K562 (cell line): Measurements from ENCODE around the gene RNASE4. TPM values are rescaled to one million over a fixed set of nuclear protein-coding genes. Genes with fewer than 3 reads are reported as not detected.
A peak's percentile ranks its signal among the peaks of the same experiment; 100 is the strongest.

ENCODE experiments used
- ATAC-seq: fragments of 200-7000 bp; cut with Tn5 transposase; 3 replicates; pipeline ENCODE4 v1.9.1; 2020; ENCODE audit warnings: moderate library complexity
- BruUV-seq: library from RNA; stranded (reverse); fragments of 400-500 nt; replicated peaks from 2 replicates; lab custom pipeline; 2021; lab: Mats Ljungman, UMichigan
- CTCF ChIA-PET: fragments of 300-600 bp; formaldehyde crosslinking; extraction: SDS; loops from one replicate; lab custom pipeline; 2021; ENCODE audit warnings: low intra/inter-chr PET ratio; lab: Yijun Ruan, JAX
- POLR2A ChIA-PET: fragments of 300-600, 350-650 bp; sonication (Branson Sonifier 250); formaldehyde crosslinking; extraction: SDS; loops from one replicate; lab custom pipeline; 2021; ENCODE audit warnings: antibody characterized with exemption, inconsistent platforms; lab: Yijun Ruan, JAX
- DNase-seq, 4 experiments: peaks; one replicate each; pipeline versions ENCODE4 v3.0.0 to v3.0.0-alpha.2; 2011 to 2018; ENCODE audit warnings: low spot score in 3 of 4, mixed read lengths in 3 of 4; ENCODE audit errors: extremely low read depth in 1 of 4
- FAIRE-seq: peaks from 2 replicates; lab custom pipeline; 2011; peaks lifted over from hg19 to GRCh38; lab: Jason Lieb, UNC
- H2AFZ ChIP-seq: 2 replicates; pipeline ENCODE4 v1.6.0; 2011; ENCODE audit warnings: low read depth, low read length, control low read depth, inconsistent platforms
- H3K27ac ChIP-seq: fragments of 200-600 bp; 3 replicates; pipeline ENCODE4 v1.8.0; 2011; ENCODE audit warnings: low read depth, mild to moderate bottlenecking, control low read depth, inconsistent platforms, low read length, moderate library complexity, mixed read lengths; ENCODE audit errors: extremely low read depth
- H3K27me3 ChIP-seq, 2 experiments: fragments of 300-600 bp in 1 of 2; 2 replicates in 1 of 2; 3 replicates in 1 of 2; pipeline versions ENCODE4 v1.6.0 to v1.8.0; 2011; ENCODE audit warnings: inconsistent platforms in 2 of 2, low read length in 2 of 2, mild to moderate bottlenecking in 1 of 2, mixed read lengths in 1 of 2, moderate library complexity in 1 of 2; ENCODE audit not compliant: control insufficient read depth in 2 of 2, insufficient read depth in 2 of 2
- H3K36me3 ChIP-seq: fragments of 300-600 bp; 3 replicates; pipeline ENCODE4 v1.8.0; 2011; ENCODE audit warnings: mild to moderate bottlenecking, low read length, inconsistent platforms; ENCODE audit not compliant: control insufficient read depth, insufficient read depth
- H3K4me1 ChIP-seq, 2 experiments: fragments of 200-600 bp in 1 of 2; replicated peaks in 1 of 2; 2 replicates in 1 of 2; 3 replicates in 1 of 2; pipeline versions ENCODE4 v1.5.1 to v1.8.0; 2011; ENCODE audit warnings: inconsistent platforms in 2 of 2, low read length in 2 of 2, mild to moderate bottlenecking in 1 of 2, mixed read lengths in 1 of 2, moderate library complexity in 1 of 2; ENCODE audit not compliant: control insufficient read depth in 2 of 2, insufficient read depth in 2 of 2
- H3K4me2 ChIP-seq: 2 replicates; pipeline ENCODE4 v1.6.1; 2011; ENCODE audit warnings: low read length, control low read depth, inconsistent platforms, mixed read lengths; ENCODE audit not compliant: insufficient read depth
- H3K4me3 ChIP-seq: fragments of 200-600 bp; sonication (generic), shearing (Covaris generic); 2 replicates; pipeline ENCODE4 v1.5.1; 2016; ENCODE audit warnings: control low read depth, inconsistent platforms
- H3K79me2 ChIP-seq: fragments of 200-600 bp; 3 replicates; pipeline ENCODE4 v1.8.0; 2011; ENCODE audit warnings: low read length, inconsistent platforms; ENCODE audit not compliant: control insufficient read depth, insufficient read depth
- H3K9ac ChIP-seq, 2 experiments: 2 replicates each; pipeline versions ENCODE4 v1.6.0 to v1.6.1; 2011; ENCODE audit warnings: low read depth in 2 of 2, low read length in 2 of 2, control low read depth in 1 of 2, inconsistent platforms in 1 of 2, mild to moderate bottlenecking in 1 of 2, mixed read lengths in 1 of 2; ENCODE audit not compliant: insufficient read depth in 1 of 2
- H3K9me1 ChIP-seq: one replicate; pipeline ENCODE4 v1.6.0; 2011; ENCODE audit warnings: inconsistent platforms, mild to moderate bottlenecking, low read length, moderate library complexity; ENCODE audit not compliant: control insufficient read depth, insufficient read depth
- H3K9me3 ChIP-seq: replicated peaks from 2 replicates; pipeline ENCODE4 v1.5.1; 2011; ENCODE audit warnings: low read depth, low read length, inconsistent platforms; ENCODE audit not compliant: control insufficient read depth, insufficient read depth
- H4K20me1 ChIP-seq: replicated peaks from 2 replicates; pipeline ENCODE4 v1.6.1; 2011; ENCODE audit warnings: low read length, inconsistent platforms, mixed read lengths; ENCODE audit not compliant: control insufficient read depth, insufficient read depth
- FOXK2 ChIP-seq, 2 experiments: fragments of 450-650 bp; IDR thresholded peaks in 1 of 2; conservative IDR thresholded peaks in 1 of 2; 2 replicates each; pipeline ENCODE4 v1.6.1; 2016; ENCODE audit warnings: low read depth in 2 of 2, mild to moderate bottlenecking in 1 of 2
- GABPB1 ChIP-seq: sonication (generic); formaldehyde crosslinking; IDR thresholded peaks from 2 replicates; pipeline ENCODE4 v1.8.0; 2022; ENCODE audit warnings: mild to moderate bottlenecking, missing genetic modification reagents
- HMGN3 ChIP-seq: IDR thresholded peaks from 2 replicates; pipeline ENCODE4 v1.6.1; 2011; ENCODE audit warnings: borderline replicate concordance, low read depth, mild to moderate bottlenecking, mixed read lengths, low read length; ENCODE audit not compliant: insufficient read length; ENCODE audit errors: extremely low read depth
- IRF2 ChIP-seq: sonication (generic); formaldehyde crosslinking; IDR thresholded peaks from 2 replicates; pipeline ENCODE4 v1.8.1; 2022; ENCODE audit warnings: mild to moderate bottlenecking, missing genetic modification reagents
- MCM2 ChIP-seq: fragments of 450-650 bp; IDR thresholded peaks from 2 replicates; pipeline ENCODE4 v1.6.1; 2017; ENCODE audit warnings: low read depth, mild to moderate bottlenecking
- NR2C2 ChIP-seq, 2 experiments: fragments of 200-800 bp in 1 of 2; sonication (Bioruptor generic) in 1 of 2; sonication (generic) in 1 of 2; formaldehyde crosslinking in 1 of 2; IDR thresholded peaks; 2 replicates each; pipeline versions ENCODE4 v1.6.1 to v1.8.0; 2016 to 2022; ENCODE audit warnings: mild to moderate bottlenecking in 1 of 2, missing compliant biosample characterization in 1 of 2, missing genetic modification characterization in 1 of 2, missing genetic modification reagents in 1 of 2
- NR2F6 ChIP-seq: fragments of 450-650 bp; formaldehyde crosslinking; IDR thresholded peaks from 2 replicates; pipeline ENCODE4 v1.4.0; 2020; ENCODE audit warnings: mild to moderate bottlenecking
- TBL1XR1 ChIP-seq, 2 experiments: IDR thresholded peaks; 2 replicates each; pipeline ENCODE4 v1.6.1; 2012; ENCODE audit warnings: improper control_type of control experiment in 2 of 2, low read length in 2 of 2, mild to moderate bottlenecking in 1 of 2
- ZKSCAN1 ChIP-seq: fragments of 150-350 bp; IDR thresholded peaks from 2 replicates; pipeline ENCODE4 v1.6.1; 2016; ENCODE audit warnings: low read depth, low read length
- ZNF12 ChIP-seq: sonication (generic); formaldehyde crosslinking; IDR thresholded peaks from 2 replicates; pipeline ENCODE4 v1.4.0; 2020; ENCODE audit warnings: mild to moderate bottlenecking, missing genetic modification reagents
- ZNF408 ChIP-seq: fragments of 250-450 bp; sonication (Bioruptor Pico); IDR thresholded peaks from 2 replicates; pipeline ENCODE4 v1.4.0; 2020; ENCODE audit warnings: low read depth, mild to moderate bottlenecking, moderate library complexity
- WGBS: fragments of 100-300 bp; shearing (Covaris generic); methylation state at CpG from one replicate; pipeline ENCODE4 v1.1.6; 2016; ENCODE audit warnings: low coverage, mixed read lengths; ENCODE audit not compliant: insufficient coverage; ENCODE audit errors: missing lambda C conversion rate; 5-methylcytosine and 5-hydroxymethylcytosine counted together
- in situ Hi-C: fragments of 300-500 bp; cut with MboI; formaldehyde crosslinking; loops from 4 replicates; pipeline ENCODE4 v1.15.0; 2018; ENCODE audit warnings: inconsistent platforms, mixed read lengths
- intact Hi-C: fragments of 100-400 bp; cut with micrococcal nuclease; formaldehyde crosslinking; loops from 2 replicates; pipeline ENCODE4 v1.14.2; 2022
- polyA plus RNA-seq, 8 experiments: library from polyadenylated mRNA; depleted of rRNA in 4 of 8; stranded (reverse) in 5 of 8; unstranded in 3 of 8; fragments of >200 nt; fragmentation: Nextera tagmentation in 2 of 8; fragmentation: Illumina TruSeq in 1 of 8; extraction: Ambion mirVana in 2 of 8; extraction: Trizol in 1 of 8; gene quantifications; 2 replicates each; pipeline versions ENCODE4 v1.2.1 to v1.2.3, GENCODE V29; 2011 to 2014; ENCODE audit warnings: inconsistent platforms in 1 of 8, missing spikeins in 1 of 8
- total RNA-seq, 7 experiments: library from RNA; depleted of rRNA in 6 of 7; stranded (reverse); fragments of >200 nt in 6 of 7; fragmentation: Illumina TruSeq in 2 of 7; extraction: Trizol in 2 of 7; gene quantifications; 2 replicates each; pipeline versions ENCODE4 v1.2.1 to v1.2.3, GENCODE V29; 2011 to 2021; ENCODE audit warnings: low replicate concordance in 1 of 7
- TF ChIP-seq, protein P1 (sequence below), 2 experiments: fragments of 450-650 bp; conservative IDR thresholded peaks; 2 replicates each; pipeline ENCODE4 v1.6.1; 2017; ENCODE audit warnings: mild to moderate bottlenecking in 2 of 2, moderate library complexity in 2 of 2
- TF ChIP-seq, protein P2 (sequence below), 2 experiments: IDR thresholded peaks; 2 replicates each; pipeline ENCODE4 v1.6.1; 2011; ENCODE audit warnings: borderline replicate concordance in 1 of 2, control low read depth in 1 of 2, low read depth in 1 of 2, low read length in 1 of 2, mild to moderate bottlenecking in 1 of 2, mixed read lengths in 1 of 2, moderate library complexity in 1 of 2; ENCODE audit not compliant: insufficient read depth in 1 of 2, insufficient read length in 1 of 2, poor library complexity in 1 of 2, severe bottlenecking in 1 of 2; ENCODE audit errors: extremely low read depth in 1 of 2

Gene RNASE4
- total and polyA plus RNA-seq, 9 of the 15 experiments (the other 6 are each of a cell fraction or from before 2014, with no cell fraction given), result 0.09 to 0.22 (median 0.13) TPM; not detected in 2

DNA sequence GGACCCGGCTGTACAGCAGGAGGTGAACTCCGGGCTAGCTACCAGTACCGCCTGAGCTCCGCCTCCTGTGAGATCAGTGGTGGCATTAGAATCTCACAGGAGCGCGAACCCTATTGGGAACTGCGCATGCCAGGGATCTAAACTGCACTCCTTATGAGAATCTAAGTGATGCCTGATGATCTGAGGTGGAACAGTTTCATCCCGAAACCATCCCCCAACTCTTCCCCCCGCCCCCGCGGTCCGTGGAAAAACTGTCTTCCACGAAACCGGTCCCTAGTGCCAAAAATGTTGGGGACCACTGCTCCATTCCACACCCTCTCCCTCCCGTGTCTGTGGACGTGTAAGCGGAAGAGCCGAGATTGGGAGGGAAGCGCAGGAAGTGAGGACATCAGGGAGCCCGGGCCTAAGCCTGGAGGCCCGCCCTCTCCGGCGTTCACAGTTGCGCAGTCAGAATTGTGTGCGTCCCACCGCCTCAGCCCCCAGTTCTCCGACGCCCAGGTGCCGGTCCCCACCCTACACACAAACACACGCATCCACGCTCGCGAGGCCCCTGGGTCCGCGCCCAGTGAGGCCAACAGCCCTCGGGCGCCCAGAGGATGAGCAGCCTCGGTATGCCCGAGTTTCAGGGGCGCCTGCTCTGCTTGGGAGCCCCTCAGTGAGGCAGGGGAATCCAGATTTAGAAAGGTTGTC, 1.8 kb upstream of the RNASE4 start (continued):
- TF ChIP-seq, protein P1, sequence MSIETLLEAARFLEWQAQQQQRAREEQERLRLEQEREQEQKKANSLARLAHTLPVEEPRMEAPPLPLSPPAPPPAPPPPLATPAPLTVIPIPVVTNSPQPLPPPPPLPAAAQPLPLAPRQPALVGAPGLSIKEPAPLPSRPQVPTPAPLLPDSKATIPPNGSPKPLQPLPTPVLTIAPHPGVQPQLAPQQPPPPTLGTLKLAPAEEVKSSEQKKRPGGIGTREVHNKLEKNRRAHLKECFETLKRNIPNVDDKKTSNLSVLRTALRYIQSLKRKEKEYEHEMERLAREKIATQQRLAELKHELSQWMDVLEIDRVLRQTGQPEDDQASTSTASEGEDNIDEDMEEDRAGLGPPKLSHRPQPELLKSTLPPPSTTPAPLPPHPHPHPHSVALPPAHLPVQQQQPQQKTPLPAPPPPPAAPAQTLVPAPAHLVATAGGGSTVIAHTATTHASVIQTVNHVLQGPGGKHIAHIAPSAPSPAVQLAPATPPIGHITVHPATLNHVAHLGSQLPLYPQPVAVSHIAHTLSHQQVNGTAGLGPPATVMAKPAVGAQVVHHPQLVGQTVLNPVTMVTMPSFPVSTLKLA (conservative IDR thresholded peaks at IDR 0.05), result no peak
- TF ChIP-seq IRF2 (CRISPR knock-in tag), result no peak
- TF ChIP-seq ZNF408 (CRISPR knock-in tag), result no peak
- no peak for TF ChIP-seq FOXK2 (conservative IDR thresholded peaks at IDR 0.05 in 1 of 2, IDR thresholded peaks at IDR 0.05 in 1 of 2; ENCODE audit: low read depth in 2 of 2)
- no peak for TF ChIP-seq NR2F6 (CRISPR knock-in tag)

DNA sequence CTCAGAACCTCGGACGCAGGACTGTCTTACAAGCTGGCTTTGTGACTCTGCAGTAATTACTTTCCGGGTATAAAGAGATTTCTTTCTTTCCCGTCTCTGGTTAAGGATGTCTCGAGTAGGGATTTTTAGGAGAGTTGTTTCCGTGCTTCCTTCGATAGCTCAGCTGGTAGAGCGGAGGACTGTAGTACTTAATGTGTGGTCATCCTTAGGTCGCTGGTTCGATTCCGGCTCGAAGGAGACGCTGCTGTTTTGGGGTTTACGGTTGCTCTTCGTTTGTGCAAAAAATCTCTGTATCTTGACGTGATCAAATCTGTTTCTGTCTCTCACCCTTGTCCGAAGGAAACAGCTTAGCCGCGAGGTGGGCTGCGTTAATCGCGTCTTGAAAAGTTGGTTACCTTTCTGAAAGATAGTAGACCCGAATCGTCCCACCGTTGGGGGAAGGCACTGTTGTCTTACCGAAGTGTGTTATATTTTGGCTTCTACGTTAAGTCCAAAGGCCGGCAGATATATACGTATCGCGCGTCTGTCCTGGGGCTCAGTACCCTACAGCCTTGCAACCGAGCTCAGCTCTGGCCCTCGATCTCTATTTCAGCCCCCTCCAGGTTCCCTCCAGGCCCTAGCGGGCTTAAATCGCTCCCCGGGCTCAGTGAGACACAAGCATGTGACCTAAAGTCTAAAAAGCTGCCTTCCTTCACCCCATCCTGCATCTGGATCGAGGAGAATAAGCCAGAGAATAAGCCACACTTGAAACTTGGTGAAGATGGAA, 1.1 kb upstream of the RNASE4 start:
- H3K79me2 ChIP-seq, result no peaks in the 10 kb centered on the region
- H3K36me3 ChIP-seq, result no peaks in the 10 kb centered on the region
- BruUV-seq, result no TSS peak
- intact Hi-C loops (loop anchor here (2.0 to 5.0 kb wide), 2 partner anchors 51 to 341 kb away; partner anchors contain the start of gene PARP2), in situ Hi-C loops (loop anchor here (5.0 kb wide), 1 partner anchor 51 kb away; no protein-coding TSS in a partner anchor)
- peak overlapping the region; percentile 92 for H2AFZ ChIP-seq
- under 1% methylated on average over 38 of the region's 38 CpGs for WGBS
- no peaks in the 10 kb centered on the region for H3K9me1 ChIP-seq
- no peaks in the 10 kb centered on the region for H3K27me3 ChIP-seq
- CTCF ChIA-PET, result interaction anchor here (0.6 kb wide), 2 partner anchors 8 to 75 kb away, joined by 3 to 9 read pairs; no protein-coding TSS in a partner anchor
- no peaks in the 10 kb centered on the region for H3K9me3 ChIP-seq
- peaks cover 10 to 13% of the 10 kb centered on the region in 2 experiments; a peak in 3 of 5 replicates for H3K4me1 ChIP-seq
- H3K27ac ChIP-seq, result peak overlapping the region; percentile 65; the same call in 2 of the 3 replicates
- DNase-seq (peak; percentile 45 to 90 (median 54)), ATAC-seq (peak; percentile 77), FAIRE-seq (peak; percentile 88)
- POLR2A ChIA-PET, result interaction anchor here (0.7 to 0.9 kb wide), 2 partner anchors 70 to 141 kb away, joined by 3 to 5 read pairs; no protein-coding TSS in a partner anchor
- peak overlapping the region; percentile 74 to 88 for H3K9ac ChIP-seq
- peak overlapping the region; percentile 94 for H3K4me2 ChIP-seq
- peaks cover 9% of the 10 kb centered on the region; the same call in 1 of the 2 replicates for H4K20me1 ChIP-seq
- peak overlapping the region; percentile 75 for H3K4me3 ChIP-seq
- TF ChIP-seq ZNF12 (no peak), ZKSCAN1 (no peak), GABPB1 (CRISPR knock-in tag) (no peak), TBL1XR1 (IDR thresholded peaks at IDR 0.05; ENCODE audit: low read length in 2 of 2) (peak; percentile 40 to 69; a peak in 3 of 4 replicates), HMGN3 (no peak), NR2C2 (CRISPR knock-in tag; IDR thresholded peaks at IDR 0.05) (no peak), NR2C2 (tag; IDR thresholded peaks at IDR 0.05) (0 out of 2 replicates have a peak, but pooled peaks have one; percentile 0), MCM2 (no peak)
- TF ChIP-seq, protein P2, sequence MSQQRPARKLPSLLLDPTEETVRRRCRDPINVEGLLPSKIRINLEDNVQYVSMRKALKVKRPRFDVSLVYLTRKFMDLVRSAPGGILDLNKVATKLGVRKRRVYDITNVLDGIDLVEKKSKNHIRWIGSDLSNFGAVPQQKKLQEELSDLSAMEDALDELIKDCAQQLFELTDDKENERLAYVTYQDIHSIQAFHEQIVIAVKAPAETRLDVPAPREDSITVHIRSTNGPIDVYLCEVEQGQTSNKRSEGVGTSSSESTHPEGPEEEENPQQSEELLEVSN (IDR thresholded peaks at IDR 0.05; ENCODE audit: borderline replicate concordance in 1 of 2, extremely low read depth in 1 of 2, insufficient read depth in 1 of 2, insufficient read length in 1 of 2, low read depth in 1 of 2, low read length in 1 of 2, poor library complexity in 1 of 2, severe bottlenecking in 1 of 2), result no peak
